GM18867 (cell line): Measurements from ENCODE around the gene HSD3B2.
"Not testable (repeated sequence)": the region's sequence is repeated elsewhere in the genome, so short reads cannot be mapped to it uniquely, and the experiment has no call there.

Experiments used
- ATAC-seq: cut with Tn5 transposase; IDR thresholded peaks from one replicate; pipeline ENCODE4 v1.9.1; 2021; ENCODE audit warnings: mild to moderate bottlenecking, moderate library complexity; ENCODE audit not compliant: unreplicated experiment

HSD3B2 gene

DNA sequence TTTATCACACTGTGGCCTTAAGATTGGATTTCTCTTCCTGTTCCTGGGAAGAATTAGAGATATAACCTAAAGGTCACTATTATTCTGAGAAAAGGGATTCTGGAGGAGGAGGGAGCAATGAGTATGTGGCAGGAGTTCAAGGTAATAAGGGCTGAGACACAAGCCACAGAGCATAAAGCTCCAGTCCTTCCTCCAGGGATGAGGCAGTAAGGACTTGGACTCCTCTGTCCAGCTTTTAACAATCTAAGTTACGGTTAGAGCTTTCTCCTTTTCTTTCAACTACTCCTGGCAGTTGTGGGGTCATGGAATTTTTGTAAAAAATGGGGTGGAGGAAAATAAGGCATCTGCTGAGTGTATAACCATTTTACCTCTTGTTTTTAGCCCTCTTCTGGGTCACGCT lies at the start of gene HSD3B2:
HSD3B2 (plus strand) TSS at position 201 of the 400 bp plus-strand sequence. CDS start 270 bp downstream, outside the sequence.
- no peak for ATAC-seq

DNA sequence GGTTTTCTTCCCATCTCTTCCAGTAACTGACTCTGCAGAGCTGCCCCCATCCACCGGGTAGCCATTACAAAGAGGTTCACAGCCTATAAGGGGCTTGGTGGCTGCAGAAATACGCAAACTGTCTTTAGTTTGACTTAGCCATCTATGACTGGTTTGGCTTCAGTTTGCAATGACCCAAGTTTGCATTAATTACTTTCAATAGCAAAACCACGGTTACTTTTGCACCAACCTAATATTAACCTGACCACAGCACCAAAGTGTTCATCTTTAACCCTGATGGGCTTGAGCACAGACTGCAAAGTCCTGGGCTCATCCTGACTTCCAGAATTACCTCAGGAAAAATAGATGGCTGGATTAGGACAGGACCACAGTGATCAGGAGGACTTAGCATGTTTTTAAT lies 48.5 kb upstream of the HSD3B2 start:
- peak; percentile 82 for ATAC-seq

DNA sequence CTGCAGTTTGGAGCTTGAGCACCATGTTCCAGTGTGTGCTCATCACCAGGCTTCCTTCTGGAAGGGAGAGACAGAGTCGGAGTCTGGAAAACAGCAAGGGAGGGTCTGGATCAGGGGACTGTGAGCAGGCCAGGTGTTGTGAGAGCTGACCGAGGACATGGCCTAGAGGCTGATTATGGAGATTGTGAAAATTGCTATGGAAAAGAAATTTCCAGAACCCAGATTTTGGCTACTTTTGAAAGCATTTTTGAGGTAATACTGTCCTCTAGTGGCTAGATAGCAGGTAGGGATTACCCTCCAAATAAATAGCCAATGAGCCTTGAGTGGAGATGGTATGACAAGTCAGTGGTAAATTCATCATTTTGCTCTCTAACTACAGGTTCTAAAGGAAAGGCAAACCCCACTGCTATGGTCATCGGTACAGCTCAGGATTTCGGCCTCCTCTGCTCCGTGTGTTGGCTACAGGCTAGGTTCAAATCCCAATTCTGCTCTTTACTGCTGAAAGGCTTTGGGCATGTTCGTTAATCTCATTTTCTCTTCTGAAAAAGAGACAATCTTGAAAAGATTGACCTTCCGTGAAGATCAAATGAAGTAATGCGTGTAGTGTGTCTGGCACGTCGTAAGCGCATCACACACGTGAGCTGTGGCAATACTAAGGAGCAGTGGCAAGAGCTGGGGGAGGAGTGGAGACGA lies 47.4 kb upstream of the HSD3B2 start:
- ATAC-seq = no peak

DNA sequence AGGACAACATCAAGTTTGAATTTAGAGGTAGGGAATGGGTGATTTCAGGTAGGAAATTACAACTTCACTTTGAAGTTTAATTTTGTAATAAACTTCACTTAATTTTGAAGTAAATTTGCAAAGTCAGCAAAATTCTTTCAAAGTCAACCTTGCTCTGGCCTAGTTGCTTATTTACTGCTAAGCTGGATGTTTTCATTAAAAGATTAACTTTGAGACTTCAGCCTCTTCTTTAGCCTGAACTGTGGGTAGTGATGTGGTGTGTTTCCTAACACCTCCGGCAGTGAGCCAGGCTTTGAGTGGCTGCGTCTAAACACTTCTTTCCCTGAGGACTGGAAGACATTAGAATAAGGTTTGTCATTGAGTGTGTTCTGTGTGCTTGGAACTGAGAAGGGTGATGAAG lies 46.4 kb upstream of the HSD3B2 start, which contains the start of gene HAO2:
HAO2 (plus strand) TSS at position 232 of the 400 bp plus-strand sequence. CDS start 12,301 bp downstream, outside the sequence.
- no peak for ATAC-seq

DNA sequence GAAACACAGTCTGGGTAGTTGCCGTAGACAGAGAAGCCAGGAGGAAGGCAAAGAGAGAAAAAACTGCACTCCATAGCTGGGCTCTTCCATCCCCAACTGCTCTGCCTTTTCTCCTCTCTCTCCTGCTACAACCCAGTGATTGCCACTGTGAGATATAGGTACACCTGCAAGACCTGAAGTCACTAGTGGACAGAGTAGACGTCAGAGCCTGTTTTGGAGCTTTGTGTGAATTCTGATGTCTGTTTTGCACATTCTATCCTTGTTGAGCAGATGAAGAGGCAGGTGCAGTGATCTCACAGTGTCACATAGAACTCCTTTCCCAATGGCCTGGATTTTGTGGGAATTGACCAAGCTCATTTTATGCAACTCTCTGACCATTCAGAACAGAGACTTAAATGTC lies 44.2 kb upstream of the HSD3B2 start:
- ATAC-seq = no peak

DNA sequence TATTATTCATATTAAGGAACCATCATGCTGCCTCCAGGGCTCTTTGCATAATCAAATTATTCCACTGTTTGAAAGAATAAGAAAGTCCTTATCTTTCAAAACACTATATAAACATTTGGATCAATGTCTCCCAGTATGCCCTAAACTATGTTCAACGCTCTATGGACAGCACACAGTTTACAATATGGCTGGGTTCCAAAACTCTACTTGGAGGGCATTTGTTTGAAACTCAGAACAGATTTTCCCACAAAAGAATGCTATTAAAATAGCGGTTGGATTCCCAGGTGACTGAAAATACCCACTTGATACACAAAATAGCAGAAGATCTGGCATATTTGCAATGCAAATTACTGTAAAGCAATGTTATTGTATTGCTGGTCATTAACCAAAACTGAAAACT lies 43.1 kb upstream of the HSD3B2 start:
- no peak for ATAC-seq

DNA sequence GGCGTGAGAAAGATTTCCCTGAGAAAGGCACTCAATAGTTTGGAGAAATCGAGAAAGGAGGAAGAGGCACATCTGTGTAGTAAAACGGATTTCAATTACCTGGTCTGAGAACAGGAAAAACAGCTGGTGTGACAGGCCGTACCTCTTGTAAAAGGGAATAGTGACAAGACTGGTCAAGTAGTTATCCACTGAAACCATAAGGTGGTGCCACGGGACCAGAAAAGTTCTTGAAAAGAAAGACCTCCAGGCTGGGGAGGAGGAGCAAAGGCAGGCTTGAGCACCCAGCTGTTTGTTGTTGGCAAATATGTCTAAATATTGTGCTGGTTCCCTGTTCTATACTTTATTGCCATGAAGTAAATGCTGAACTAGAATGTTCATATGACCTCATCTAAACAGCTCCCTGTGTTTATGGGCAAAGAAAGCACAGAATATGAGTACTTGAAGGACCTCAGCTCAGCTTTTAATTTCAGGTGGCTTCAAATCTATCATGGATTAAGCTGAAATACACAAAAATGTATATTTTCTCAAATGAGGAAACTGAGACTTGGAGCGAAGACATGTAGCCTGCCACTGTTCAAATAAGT lies 42.4 kb upstream of the HSD3B2 start:
- peak; percentile 81 for ATAC-seq

DNA sequence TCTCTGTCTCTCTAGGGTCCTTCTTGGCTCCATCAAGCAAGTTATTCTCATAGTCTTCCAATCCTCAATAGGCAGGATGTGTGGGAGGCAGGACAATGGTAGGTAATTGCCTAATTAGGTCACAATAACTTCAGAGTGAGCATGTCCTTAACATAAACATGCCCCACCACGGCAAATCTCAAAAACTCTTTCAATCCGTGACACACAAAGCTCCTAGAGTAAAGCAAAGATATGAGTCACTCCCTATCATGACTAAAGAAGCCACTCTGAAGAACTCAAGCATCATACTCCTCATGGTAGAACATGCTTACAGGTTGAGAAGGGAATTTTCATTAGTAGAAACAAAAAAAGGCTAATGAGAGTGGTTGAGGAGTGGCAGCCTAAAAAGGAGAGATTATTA lies 41.5 kb upstream of the HSD3B2 start:
- ATAC-seq = no peak

DNA sequence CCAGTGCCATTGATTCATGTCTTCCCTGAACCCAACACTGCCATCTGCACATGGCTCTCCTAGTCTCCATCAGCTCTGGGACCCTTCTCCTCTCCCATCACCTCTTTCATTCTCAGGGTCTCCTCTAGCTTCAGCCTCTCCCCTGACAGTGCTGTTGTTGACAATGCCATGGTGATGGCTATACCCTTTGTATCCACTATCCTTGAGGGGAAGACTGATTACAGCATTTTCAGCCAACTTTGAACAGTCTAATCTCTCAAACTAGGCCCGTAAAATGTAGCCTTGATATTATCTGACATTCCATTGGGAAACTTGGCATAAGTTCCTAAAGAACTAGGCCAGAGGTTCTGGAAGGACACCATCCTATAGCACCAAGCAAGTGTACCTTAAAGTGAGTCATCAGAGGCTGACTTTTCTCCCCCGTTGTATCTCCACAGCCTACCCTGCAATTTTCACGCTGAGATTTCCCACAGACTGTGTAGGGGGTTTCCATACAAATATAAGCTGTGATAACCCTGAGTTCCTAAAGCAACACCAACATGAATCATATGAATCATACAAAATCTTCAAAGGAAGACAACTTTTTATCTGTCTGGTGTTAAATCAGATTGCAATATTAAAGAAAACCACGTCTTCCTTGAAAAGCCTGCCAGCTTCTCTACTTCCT lies 40.6 kb upstream of the HSD3B2 start:
- ATAC-seq = no peak

DNA sequence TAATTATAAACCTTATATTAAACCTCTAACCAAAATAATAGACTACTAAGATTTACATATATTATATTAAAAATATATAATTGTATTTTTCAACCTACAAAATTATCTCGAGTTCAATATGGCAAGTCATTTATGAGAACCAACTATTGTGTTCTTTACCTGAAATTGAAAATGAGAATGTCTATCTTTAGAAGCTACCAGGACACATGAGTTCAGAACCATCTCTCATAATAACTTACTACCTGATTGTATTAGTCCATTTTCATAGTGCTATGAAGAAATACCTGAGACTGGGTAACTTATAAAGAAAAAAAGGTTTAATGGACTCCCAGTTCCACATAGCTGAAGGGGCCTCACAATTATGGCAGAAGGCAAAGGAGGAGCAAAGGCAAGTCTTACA lies 39.6 kb upstream of the HSD3B2 start:
- no peak for ATAC-seq

DNA sequence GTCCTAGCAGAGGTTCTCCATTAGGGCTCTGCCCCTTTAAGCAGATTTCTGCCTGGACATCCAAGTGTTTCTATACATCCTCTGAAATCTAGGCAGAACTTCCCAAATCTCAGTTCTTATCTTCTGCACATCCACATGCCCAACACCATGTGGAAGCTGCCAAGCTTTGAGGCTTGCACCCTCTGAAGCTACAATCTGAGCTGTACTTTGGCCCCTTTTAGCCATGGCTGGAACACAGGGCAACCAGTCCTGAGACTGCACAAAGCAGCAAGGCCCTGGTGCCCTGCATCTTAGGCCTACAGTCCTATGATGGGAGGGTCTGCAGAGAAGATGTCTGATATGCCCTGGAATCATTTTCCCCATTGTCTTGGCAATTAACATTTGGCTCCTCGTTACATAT lies 38.4 kb upstream of the HSD3B2 start:
- no peak for ATAC-seq

DNA sequence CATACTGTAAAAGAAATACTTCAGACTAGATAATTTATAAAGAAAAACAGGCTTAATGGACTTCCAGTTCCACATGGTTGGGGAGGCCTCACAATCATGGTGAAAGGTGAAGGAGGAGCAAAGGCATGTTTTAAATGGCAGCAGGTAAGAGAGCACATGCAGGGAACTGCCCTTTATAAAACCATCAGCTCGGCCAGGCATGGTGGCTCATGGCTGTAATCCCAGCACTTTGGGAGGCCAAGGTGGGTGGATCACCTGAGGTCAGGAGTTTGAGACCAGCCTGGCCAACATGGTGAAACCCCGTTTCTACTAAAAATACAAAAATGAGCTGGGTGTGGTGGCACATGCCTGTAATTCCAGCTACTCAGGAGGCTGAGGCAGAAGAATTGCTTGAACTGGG lies 37.4 kb upstream of the HSD3B2 start:
- not testable (repeated sequence) for ATAC-seq

DNA sequence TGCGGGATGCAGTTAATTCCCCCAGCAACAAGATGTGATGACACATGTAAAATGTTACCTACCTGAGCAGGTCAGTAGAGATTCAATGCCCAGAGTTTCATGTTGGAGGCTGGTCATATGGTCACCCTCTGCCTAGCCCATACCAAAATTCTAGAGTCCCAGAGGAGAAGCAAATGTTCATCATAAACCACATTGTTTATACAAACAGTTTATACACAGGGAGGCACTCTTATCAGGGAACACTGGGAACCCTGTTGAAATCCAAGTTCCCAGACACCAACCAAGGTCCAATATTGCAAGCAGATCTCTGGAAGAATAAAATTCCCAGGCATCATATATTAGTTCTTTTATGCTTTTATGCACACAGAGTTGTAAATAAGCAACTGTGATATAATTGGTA lies 35.8 kb upstream of the HSD3B2 start:
- ATAC-seq = no peak

DNA sequence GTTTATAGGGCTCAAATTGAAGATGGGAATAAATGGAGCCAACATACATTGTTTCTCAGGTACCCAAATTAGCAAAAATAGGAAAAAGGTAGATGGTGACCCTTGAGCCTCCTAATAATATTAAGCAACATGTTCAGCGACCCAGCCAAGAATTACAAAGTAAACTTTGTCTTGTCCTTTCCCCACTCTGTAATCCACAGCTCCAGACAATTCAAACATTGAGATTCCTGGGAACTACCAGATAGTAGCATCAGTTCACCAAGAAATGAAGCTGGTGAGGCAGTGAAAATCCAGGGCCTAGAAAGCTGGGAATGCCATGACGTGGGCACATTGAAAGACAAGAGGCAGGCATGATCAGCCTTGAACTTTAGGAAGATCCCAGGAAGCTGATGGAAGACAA lies 34.6 kb upstream of the HSD3B2 start:
- ATAC-seq = no peak

DNA sequence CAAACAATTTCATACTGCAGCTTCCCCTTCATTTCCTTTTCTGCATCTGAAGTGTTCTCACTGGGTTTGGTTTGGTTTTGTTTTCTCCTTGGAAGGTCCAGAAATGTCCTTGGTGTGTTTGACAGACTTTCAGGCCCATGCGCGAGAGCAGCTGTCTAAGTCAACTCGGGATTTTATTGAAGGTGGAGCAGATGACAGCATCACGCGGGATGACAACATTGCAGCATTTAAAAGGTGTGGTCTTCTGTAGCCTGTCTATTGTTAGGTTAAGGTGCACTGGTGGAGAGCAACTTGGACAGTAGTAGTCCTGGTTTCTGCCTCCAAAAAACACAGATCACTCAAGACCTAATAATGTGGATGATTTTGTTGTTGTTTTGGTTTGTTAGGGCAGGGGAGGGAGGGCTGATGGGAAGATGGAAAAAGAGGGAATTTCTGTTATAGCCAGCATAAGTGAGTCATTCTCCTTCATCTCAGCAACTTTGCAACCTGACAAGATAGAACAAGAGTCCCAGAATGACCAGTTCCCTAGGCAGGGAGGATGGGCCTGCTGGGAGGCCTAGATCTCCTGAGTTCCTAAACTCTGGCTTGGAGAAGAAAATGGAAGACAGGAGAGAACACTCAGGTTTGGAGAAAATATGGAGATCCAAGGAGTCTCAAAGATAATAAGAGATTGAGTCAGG lies 33.8 kb upstream of the HSD3B2 start:
- ATAC-seq = no peak

DNA sequence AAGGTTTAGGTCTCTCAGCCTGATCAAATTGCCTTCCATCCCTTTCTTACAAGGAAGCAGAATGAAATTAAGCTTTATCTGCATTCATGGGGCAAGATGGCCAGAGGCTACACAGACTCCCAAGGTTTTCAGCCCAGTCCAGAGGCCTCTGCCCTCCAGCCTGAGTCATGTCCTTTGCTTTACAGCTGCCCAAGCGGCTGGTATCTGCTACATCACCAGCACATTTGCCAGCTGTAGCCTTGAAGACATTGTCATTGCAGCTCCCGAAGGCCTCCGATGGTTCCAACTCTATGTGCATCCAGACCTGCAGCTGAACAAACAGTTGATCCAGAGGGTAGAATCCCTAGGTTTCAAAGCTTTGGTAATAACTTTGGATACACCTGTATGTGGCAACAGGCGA lies 30.4 kb upstream of the HSD3B2 start:
- ATAC-seq = no peak

DNA sequence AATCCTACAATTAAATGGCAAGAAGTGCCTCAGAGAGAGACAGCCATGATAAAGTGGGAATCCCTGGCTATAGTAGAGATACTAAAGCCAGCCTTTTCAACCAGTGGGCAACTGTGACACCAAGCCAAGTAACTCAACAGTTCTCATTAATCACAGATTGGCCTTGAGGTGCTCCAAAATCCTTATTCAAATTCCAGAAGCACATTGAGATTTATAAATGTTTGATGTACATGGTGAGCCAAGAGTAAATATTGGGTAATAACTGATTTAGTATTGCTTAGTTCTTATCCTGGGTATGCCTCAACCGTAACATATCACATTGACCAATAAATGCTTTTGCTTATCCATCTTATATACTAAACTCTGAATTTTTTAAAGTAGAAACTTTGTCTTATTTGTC lies 29.3 kb upstream of the HSD3B2 start:
- ATAC-seq = no peak

DNA sequence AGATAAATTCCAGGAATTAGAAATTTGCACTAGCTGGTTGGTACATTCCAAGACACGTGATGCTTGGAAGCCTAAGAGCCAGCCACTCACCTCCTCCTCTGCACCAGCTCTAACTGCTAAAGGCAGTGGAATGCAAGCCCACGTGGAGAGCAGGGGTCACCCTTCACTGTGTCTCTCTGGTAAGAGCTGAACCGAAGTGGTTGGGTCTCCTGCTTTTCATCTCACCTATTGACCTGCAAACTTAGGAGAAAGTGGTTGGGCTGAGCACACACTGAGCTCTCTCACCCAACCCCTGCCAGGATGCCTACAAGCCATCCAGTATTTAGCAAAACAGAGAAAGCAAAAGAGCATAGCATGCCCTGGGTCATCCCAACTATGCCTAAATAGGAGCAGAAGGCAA lies 27.1 kb upstream of the HSD3B2 start:
- no peak for ATAC-seq

DNA sequence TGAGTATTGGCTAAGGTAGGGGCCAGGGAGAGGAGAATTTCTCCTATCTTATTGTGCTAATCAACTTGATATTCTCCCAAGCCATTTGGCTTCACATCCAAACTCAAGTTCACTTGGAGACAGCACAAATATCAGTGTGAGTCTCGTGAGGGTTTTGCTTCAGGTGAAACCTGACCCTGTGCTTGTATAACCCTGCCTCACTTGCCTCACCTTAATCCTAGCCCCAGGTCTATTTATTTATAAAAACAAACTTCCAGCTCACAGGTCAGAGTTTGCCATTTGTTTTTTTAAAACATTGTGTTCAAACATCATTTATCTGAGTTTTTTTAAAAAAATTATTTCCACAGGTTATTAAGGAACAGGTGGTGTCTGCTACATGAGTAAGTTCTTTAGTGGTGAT lies 26.5 kb upstream of the HSD3B2 start:
- ATAC-seq = no peak

DNA sequence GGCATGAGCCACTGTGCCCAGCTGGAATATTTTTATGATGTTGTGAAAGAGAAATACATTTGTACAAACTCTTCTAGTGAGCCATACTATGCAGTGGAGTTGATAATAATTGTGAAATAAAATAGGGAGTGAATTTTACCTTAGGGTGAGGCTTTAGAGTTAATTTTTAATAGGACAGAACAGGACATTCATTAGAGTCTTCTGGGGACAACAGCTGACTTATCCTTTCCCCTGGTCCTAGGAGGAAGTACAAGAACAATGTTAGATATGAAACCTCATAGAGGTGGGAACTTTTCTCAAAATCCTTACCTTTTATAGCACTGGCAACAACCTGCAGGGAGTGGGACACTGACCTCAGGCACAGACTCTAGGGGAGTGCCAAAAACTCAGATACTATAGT lies 24.4 kb upstream of the HSD3B2 start:
- ATAC-seq = no peak

DNA sequence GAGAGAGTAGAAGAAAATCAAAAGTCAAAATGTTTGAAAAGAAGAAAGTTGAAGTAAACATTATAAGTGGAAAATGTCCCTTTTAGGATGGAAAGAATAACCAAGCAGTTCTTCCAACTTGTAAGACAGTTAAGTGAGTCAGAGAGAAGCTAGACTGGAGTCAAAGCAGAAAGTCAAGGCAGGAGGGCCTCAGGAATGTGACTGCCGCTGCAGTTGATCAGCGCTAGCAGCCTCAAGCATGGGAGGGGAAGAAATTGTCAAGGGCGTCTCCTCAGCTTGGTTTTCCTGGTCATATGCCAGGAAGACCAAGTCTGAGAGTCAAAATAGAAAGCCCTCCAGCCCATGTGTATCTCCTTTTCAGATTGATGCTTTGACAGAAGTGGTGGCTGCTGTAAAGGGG lies 23.2 kb upstream of the HSD3B2 start:
- no peak for ATAC-seq

DNA sequence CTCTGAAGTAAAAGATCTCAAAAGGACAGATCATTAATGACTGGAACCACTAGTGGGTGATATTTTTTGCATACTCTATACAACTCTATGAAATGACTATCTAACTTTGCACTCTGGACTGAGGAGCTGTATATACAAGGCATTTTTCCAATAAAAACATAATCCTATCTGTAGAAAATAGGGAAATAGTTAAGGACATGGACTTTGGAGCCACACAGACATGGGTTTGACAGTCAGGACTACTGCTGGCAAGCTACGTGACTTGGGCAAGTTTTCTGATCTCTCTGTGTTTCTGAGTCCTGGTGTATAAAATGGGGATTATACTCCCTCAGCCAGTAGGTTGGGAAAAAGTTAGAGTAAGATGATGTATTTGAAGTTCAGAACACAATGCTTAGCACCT lies 20.9 kb upstream of the HSD3B2 start:
- no peak for ATAC-seq
